ENCODE results near the gene CYTL1.

CYTL1 gene

GRCh38 chr4:5039800-5040199 is 20.5 kb upstream of the CYTL1 start:
- H3K27me3 ChIP-seq (replicated peaks; ENCODE audit: control insufficient read depth, insufficient read depth, low read length) = no peaks in the 10 kb centered on the region
- no peak for DNase-seq (ENCODE audit: extremely low read depth, insufficient read length)
- no peaks in the 10 kb centered on the region for H3K36me3 ChIP-seq (ENCODE audit: control insufficient read depth, insufficient read depth, low read length)
- TF ChIP-seq CTCF (IDR thresholded peaks at IDR 0.05; ENCODE audit: insufficient read depth, low read length, poor library complexity, severe bottlenecking) = no peak
- H3K4me3 ChIP-seq (replicated peaks; ENCODE audit: low read depth, low read length) = no peak overlapping the region

GRCh38 chr4:5037553-5038551 is 18.6 kb upstream of the CYTL1 start:
- no peaks in the 10 kb centered on the region for H3K36me3 ChIP-seq (ENCODE audit: control insufficient read depth, insufficient read depth, low read length)
- no peak for TF ChIP-seq CTCF (IDR thresholded peaks at IDR 0.05; ENCODE audit: insufficient read depth, low read length, poor library complexity, severe bottlenecking)
- H3K4me3 ChIP-seq (replicated peaks; ENCODE audit: low read depth, low read length) = no peak overlapping the region
- DNase-seq (ENCODE audit: extremely low read depth, insufficient read length) = no peak
- H3K27me3 ChIP-seq (replicated peaks; ENCODE audit: control insufficient read depth, insufficient read depth, low read length) = no peaks in the 10 kb centered on the region

- H3K36me3 ChIP-seq (ENCODE audit: control insufficient read depth, insufficient read depth, low read length) = no peaks in the 10 kb centered on the region
- H3K4me3 ChIP-seq (replicated peaks; ENCODE audit: low read depth, low read length) = no peak overlapping the region
- no peak for TF ChIP-seq CTCF (IDR thresholded peaks at IDR 0.05; ENCODE audit: insufficient read depth, low read length, poor library complexity, severe bottlenecking)
- DNase-seq (ENCODE audit: extremely low read depth, insufficient read length) = no peak
- H3K27me3 ChIP-seq (replicated peaks; ENCODE audit: control insufficient read depth, insufficient read depth, low read length) = no peaks in the 10 kb centered on the region
Observed at GRCh38 chr4:5036239-5036638, 17.0 kb upstream of the CYTL1 start.

GRCh38 chr4:5034206-5034605 is 14.9 kb upstream of the CYTL1 start:
- H3K27me3 ChIP-seq (replicated peaks; ENCODE audit: control insufficient read depth, insufficient read depth, low read length) = no peaks in the 10 kb centered on the region; the same call in 1 of the 2 replicates
- H3K36me3 ChIP-seq (ENCODE audit: control insufficient read depth, insufficient read depth, low read length) = no peaks in the 10 kb centered on the region
- no peak for TF ChIP-seq CTCF (IDR thresholded peaks at IDR 0.05; ENCODE audit: insufficient read depth, low read length, poor library complexity, severe bottlenecking)
- DNase-seq (ENCODE audit: extremely low read depth, insufficient read length) = no peak
- no peak overlapping the region for H3K4me3 ChIP-seq (replicated peaks; ENCODE audit: low read depth, low read length)

- no peaks in the 10 kb centered on the region for H3K36me3 ChIP-seq (ENCODE audit: control insufficient read depth, insufficient read depth, low read length)
- no peak for TF ChIP-seq CTCF (IDR thresholded peaks at IDR 0.05; ENCODE audit: insufficient read depth, low read length, poor library complexity, severe bottlenecking)
- no peak for DNase-seq (ENCODE audit: extremely low read depth, insufficient read length)
- no peaks in the 10 kb centered on the region; the same call in 1 of the 2 replicates for H3K27me3 ChIP-seq (replicated peaks; ENCODE audit: control insufficient read depth, insufficient read depth, low read length)
- H3K4me3 ChIP-seq (replicated peaks; ENCODE audit: low read depth, low read length) = no peak overlapping the region
Observed at GRCh38 chr4:5033281-5033841, 14.1 kb upstream of the CYTL1 start.
